ENCODE measurements around the gene CRYBG1.
A peak's percentile ranks its signal among the peaks of the same experiment; 100 is the strongest.

Gene CRYBG1

DNA sequence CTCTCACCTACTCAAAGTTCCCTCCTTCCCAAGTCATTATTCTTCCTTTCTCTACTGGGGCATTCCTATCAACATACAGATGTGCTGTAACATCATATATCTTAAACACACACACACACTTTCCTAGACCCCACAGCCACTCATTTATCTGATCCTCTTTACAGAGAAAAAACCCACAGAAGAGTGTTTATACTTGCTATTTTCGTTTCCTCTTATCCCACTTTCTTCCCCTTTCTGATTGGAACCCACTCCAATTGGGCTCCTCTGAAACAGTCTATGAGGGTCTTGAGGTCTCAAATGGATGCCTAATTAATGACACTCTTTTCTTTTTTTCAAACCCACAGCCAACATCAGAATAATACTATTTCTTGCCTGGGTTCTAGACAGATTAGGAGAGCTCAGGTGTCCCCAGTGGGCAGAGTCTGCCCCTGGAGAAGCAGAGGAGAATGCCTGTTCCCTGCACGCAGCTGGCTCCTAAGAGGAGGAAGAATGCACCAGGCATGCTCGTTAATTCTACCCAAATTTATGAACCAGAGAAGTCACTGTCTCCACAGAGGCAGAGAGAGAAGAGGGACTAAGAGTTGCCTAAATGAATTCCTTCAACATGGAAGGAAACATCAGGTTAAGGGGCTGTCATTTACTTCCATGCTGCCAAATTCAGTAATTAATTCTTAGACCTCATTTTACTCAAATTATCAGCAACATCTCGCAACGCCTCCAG lies 65.9 kb downstream of the CRYBG1 start:
- no peak for DNase-seq

DNA sequence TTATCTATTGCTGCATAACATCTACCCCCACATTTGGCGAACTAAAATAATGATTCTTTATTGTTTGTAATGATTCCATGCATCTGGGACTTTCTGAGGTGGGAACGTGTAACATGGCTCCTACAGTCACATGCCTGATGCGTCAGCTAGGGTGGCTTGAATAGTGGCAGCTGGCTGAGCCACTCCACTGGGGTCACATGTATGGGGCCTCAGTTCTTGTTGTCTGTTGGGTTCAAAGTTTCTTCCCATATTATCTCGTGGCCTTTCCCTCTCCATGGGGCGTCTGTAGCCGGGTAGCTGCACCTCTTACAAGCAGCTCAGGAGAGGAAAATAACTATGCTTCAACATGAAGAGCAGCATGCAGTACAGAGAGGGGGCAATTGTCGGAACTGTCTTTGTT lies 69.9 kb downstream of the CRYBG1 start:
- no peak for DNase-seq

DNA sequence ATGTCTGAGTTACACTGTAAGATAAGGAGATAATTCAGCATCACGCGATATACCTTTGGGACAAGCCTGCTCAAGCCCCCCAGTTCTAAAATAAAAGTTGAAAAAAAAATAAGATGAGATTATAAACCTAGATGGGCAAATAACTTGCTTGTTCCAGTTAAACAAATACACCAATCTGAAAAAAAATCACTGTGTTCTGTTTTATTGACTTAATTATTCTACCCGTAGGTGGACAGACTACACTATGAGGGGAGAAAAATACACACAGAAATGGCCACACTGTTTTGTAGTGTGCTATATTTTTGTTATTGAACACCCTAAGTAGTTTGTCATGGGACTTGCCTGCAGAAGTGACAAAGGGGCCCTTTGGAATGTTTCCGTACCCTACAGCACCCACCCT lies 70.9 kb downstream of the CRYBG1 start:
- no peak for DNase-seq

DNA sequence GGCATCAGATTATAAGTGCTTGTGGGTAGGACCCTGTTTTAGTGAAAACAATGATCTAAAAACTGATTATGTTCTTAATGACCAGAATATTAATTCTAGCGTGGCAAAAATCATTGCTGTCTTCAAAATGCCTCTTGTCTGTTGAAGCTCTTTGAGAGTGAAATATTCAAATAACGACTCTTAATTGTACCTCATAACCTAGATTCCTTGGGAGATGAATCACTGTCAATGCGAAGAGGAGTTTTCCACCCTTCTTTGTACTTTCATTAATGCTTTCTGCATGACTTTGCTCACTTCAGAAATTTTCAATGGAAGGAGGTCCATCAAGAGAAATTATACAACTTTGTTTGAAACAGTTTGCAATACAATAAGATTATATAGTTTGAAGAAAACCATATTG lies 71.5 kb downstream of the CRYBG1 start:
- no peak for DNase-seq

DNA sequence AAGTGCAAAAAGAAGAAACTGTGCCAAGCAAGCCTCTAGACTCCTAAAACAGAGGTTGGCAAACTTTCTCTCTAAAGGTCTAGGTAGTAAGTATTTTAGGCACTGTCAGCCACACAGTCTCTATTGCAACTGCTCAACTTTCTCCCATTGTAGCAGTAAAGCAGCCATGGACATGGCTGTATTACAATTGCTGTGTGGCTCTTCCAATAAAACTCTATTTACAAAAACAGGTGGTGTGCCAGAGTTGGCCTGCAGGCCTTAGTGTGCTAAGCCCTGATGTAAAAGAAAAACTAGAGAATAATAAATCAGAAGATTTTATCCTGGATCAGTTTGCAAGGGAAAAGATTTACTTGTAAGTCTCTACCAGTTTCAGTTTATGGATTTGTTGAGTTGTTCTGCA lies 74.0 kb downstream of the CRYBG1 start:
- no peak for DNase-seq

DNA sequence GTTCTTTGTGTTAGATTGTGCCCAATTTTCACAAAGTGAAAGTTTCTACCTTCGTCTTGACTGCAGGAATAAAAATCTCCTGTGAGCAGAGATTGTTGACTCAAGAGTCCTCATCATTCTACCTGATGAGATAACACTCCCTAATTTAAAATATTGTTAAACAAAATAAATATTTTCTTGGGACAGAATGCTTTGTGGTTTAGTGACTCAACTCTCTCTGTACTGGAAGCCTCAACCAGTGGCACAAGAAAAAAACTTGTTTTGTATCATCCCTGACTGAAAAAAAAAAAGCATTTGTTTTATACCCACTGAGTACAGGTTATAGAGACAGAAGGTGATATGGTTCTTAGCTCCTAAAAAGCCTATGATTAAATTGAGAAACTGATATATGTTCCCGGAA lies 78.9 kb downstream of the CRYBG1 start:
- DNase-seq: no peak

DNA sequence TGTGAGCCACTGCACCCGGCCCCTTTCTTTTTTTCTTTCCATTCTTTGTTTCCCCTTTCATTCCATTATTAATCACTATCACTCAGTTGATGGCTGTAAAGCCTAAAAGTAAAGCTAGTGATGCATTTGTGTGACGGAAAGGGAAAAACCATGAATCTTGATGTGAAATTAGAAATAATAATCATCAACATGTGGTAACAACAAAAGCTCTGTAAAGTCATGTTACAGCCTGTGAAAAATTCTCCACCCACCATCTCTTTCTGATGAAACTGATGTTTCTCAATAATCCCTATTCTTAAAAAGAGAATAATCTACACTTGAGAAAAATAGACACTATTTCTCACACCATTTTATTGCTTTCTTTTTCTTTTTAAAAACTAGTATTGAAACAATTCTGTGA lies 80.0 kb downstream of the CRYBG1 start:
- DNase-seq: no peak

DNA sequence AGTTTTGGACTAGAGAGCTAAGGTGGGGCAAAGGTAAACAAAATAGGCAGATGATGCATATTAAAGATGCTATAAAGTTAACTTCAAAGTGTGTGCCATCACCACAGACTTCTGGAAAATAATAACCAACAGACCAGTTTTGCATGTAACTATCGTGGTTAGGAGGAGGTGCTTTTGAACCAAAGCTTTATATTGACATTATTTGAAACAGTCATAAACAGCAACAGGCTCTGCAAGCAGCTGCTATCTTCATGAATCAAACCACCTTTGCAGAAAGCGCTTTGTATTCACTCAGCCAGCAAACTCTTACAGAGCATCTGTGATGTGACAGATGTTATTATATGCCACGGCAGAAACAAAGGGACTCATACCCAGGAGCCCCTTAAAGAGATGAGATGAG lies 81.9 kb downstream of the CRYBG1 start:
- no peak for DNase-seq

DNA sequence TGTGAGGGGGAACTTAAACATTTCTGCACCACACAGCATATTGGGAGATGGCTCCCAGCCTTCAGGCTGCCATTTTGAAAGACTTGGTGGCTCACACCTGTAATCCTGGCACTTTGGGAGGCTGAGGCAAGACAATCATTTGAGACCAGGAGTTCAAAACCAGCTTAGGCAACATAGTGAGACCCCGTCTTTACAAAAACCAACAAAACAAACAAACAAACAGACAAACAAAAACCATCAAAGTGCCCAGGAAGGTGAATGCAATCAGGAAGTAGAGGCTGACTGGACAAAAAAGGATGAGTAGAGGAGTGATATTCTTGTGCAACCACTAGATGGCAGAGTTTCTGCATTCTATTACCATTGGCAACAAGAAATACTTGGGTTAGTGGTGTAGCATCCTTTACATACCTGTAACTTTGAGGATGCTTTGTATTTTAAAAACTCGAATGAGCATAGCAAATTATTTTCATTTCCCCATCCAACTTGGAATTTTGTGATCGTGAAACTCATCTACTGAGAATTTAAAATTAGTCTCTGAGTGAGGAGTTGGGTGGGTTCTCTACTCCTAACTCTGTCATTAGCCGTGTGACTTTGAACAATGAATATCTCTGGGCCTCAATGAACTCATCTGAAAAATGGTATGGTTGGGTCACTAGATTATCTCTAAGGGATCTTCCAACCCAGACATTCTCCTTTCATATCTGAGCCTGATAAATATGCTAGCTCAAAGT lies 84.4 kb downstream of the CRYBG1 start:
- DNase-seq: peak; percentile 42 to 54

DNA sequence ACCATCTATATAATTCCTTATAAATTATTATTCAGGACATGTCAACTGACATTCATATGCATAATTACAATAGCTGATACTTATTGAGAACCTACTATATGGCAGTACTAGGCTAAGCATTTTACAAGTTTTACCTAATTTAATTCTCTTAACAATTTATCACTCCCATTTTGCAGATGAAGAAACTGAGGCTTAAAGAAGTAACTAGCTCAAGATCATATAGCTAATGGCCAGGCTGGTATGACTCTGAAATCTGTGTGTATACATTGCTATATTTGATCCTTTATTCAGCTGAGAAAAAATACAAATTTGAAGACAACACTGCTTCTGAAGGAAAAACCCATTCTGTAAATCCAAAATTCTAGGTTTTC lies 85.0 kb downstream of the CRYBG1 start:
- DNase-seq: no peak

DNA sequence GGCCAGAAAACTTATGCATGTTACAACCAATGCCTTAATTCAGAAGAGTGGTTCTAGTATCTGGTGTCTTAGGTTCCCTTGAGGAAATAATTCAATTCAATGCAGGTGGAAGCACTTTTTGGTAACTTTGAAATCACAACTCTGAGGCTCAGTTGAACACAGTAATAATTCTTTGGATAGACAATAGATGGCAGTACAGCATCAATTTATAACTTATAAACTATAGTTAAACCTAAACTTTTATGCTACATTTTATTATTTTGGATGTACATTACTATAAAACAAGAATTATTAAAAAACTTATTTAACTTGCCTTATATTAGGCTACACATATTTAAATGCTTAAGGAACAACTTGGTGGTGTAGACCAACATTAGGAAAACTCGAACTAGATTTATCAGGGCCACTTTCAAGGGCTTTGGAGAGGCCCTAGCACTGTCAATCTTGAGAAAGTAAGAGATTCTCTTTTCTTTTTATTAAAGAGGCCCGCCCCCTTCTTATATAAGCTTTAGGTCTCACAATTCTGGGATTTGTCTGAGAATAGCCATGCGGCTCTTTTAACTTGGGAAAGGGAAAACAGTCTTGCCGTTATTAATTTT lies 85.9 kb downstream of the CRYBG1 start:
- peak in 1 of 2 experiments; percentile 1 for DNase-seq

DNA sequence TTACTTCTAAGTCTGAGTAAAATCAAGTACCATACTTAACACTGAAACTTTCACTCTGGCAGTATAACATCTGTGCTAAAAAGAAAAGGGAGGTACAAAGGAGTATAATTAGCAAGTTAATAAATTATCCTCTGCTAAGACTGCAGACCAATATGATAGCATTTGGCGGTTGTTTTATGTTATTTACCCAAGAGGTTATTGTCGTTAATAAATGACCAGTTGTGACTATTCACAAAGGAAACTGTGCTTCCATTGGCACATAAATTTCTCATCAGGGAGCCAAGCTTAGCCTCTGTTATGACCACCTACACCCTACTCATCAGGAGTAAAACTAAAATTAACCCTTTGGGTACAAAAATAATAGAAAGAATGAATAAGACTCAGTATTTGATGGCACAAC lies 86.5 kb downstream of the CRYBG1 start:
- DNase-seq: peak in 1 of 2 experiments; percentile 8

DNA sequence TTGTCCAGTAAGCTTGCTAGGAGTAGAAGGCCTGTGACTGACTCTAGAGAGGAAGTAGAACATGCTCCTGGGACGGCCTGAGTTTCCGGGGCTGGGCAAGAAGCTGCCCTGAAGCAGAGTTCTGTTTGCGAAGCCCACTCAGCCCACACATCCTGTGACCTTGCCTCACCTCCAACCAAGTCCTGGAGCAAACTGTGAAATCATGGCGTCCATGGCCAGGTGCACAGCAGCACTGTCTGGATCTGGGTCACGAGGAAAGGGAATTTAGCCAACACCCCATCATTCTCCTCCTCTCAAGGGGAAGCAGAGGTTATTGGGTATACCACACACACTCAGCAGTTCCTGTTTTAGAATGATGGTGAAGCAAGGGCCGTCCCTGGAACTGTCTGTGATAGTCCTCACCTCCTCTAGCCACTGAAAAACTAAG lies 87.5 kb downstream of the CRYBG1 start:
- DNase-seq: no peak

DNA sequence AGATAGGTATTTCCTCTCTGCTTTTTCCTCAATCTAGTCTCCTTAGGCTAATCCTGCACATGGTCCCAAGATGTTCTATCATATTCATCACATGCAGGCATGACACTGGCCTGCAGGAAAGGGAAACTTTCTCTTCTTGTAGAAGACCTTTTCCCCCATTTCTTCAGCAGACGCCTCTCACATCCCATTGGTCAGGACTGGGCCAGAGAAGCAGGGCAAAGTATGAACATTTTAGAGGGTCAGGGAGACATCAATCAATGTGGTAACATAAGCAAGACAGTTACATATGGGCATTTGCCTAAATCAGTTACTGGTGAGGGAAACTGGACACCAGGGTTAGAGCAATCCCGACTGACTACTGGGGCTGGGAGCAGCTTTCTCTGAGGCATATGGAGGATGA lies 90.1 kb downstream of the CRYBG1 start:
- no peak for DNase-seq

DNA sequence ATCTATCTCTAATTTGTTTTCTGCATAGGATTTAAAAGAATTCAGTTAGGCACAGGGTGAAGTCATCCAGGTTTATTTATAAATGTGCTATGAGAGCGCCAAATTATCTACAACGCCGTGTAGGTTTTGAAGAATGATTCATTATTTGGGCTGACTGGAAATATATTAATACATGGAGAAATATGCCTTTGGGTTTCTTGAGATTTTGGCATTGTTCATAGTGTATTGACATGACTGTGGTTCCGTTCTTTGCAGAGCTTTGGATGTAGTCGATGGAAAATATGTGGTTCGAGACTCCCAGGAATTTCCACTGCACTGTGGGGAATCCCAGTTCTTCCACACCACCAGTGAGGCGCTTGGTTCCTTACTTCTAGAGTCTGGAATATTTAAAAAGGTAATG lies 90.9 kb downstream of the CRYBG1 start:
- no peak for DNase-seq

DNA sequence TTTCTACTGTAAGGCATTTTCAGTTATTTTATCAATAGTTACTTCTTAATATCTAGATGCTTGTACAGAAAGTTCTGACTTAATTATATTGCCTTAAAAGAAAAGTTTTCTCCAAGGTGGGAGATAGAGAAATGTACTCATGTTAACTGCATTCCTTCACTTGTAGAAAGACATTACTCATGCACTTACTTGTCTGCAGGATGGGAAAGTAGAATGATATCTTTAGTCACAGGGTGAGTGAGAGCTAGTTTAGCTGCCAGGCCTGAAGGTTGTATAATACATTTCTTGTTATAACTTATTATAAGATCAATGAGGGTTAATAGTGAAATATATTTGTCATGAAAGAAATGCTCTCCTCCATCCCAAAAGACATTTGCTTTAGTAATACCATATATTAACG lies 92.1 kb downstream of the CRYBG1 start:
- no peak for DNase-seq

DNA sequence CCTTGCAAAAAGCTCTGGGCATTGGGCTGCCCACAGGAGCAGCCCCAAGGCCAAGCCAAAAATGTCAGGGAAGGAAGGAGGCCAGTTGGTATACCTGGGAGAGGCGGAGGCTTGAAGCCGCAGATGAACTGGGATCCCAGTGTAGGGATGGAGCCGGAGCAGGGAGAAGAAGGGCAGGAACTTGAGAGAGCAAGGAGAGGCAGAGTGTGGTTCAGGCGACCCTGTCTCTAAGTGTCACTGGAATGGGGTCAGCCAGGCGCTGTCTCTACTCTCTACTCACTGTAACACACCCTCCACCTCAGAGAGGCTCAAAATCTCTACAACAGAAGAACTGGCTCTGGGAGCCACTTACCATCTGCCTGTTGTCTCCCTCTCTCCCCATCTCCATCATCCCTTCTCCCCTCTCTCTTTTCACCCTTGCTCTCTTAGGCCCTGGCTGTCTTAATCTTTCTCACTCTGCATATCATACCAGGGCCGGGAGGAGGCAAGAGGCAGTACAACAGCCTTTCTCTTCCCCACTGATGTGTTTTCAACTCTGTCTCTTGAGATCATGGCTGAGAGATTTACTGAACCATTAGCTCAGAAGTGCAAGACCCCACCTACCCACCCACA lies 93.3 kb downstream of the CRYBG1 start:
- DNase-seq: no peak

DNA sequence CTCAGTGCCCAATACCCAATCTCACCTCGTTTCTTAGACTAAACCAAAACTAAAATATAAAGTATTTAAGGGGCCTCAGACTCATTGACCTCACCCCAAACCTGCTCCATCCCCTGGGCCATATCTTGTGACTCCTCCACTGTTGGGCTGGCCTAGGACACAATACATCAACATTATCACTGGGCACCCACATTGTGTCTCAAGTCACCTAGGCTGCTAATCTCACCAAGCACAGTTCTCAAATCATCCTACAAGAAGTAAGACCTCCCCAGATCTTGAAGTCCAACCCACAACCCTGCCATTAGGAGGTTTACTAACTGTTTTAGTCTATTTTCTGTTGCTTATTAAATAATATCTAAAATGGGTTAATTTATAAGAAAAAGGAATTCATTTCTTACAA lies 96.2 kb downstream of the CRYBG1 start:
- no peak for DNase-seq

DNA sequence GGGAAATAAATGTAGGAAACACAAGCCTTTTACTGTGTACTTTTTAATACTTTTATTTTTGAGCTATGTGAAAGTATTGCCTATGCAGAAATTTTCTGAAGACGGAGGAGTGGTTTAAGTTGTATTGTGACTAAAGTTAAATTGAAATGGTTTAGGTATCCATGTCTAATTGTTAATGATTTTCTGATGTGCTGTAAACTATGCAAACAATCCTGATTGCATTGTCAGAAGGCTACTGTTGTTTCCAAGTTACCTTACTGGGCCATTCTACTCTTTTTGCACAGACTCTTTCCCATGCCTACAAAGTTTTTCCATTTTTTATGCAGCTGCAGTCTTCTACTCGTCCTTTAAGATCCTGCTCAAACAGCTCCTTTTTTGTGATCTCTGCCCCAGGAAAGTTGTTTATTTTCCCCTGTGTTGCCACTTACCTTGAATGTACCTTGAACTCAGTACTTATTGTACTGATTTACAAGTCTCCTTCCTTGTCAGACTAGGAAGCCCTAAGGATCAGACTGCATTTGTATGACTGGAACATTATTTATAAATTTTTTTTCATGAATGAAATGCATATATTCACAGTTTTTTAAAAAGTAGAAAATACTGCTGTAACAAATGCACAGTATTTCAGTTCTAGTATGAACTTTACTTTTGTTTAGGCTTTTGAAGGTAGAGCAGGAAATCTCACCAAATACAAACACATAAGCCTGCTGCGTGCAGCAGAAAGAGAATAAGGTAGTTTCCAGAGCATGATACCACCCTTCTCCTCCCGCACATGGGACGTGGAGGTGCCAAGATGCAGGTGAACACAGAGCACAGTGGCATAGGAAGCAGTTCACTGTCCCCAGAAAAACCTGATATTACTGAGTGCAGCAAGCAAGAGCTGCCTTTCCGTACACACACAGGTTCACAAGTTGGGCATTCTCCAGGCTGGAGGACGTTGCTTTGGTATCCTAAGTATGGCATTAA lies 97.8 kb downstream of the CRYBG1 start:
- no peak for DNase-seq

DNA sequence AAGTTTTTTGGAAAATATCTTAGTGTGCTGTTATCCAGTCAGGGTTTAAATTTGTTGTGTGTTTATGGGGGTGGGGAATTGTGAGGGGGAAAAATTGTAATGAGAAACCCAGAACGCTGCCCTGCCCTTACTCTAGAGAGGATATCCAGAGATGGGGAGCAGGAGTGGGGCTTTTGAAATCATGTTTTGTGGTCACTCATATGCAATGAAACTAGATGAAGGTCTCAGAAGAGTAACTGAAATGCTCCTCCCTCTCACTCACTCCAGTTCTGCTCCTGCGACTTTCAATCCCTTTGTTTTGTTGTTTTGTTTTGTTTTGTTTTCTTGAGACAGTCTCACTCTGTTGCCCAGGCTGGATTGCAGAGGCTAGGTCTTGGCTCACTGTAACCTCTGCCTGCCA lies 100.0 kb downstream of the CRYBG1 start:
- no peak for DNase-seq

DNA sequence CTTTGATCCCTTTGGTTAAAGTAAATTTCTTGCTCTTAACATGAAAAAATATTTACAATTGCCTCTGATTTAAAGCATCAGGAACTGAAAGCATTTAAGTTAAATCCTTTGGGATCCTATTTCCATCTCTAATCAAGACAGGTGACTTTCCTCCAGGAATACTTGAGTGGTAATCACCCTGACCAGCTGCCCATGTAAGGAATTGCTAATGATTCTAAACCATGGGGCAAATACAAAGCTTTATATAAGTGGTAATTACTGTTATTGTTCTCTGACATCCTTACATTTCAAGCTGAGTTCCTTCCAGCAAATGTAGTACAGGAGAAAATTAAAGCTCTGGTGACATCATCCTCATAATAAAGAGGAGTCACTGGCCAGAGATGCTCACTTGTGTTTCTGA lies 100.6 kb downstream of the CRYBG1 start:
- DNase-seq: no peak

DNA sequence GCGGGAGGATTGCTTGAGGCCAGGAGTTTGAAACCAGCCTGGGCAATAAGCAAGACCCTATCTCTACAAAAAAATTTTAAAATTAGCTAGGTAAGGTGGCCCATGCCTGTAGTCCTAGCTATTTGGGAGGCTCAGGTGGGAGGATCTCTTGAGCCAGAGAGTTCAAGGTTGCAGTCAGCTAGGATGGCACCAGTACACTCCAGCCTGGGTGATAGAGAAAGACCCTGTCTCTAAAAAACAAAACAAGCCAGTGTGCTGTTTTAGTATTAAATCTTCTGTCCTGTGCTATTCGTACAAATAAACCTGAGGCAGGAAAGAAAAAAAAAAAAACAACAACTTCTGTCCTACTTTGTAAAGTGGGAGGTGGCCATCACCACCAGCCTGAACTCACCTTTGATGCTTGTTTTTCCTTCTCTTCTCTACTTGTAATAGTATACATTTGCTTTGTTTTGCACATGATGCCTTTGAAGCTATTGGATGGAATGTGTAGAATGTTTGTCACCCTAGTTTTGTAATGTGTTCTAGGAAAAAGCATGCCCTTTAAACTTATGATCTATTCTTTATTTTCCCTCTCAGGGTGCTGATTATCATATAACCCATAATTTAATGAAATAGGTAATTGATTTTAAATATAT lies 102.5 kb downstream of the CRYBG1 start:
- no peak for DNase-seq

Data from NCI-H2081 (cell line).